Measurements from ENCODE around the gene COL25A1. TPM values are rescaled to one million over a fixed set of nuclear protein-coding genes. Genes with fewer than 3 reads are reported as not detected.

COL25A1 gene
- polyA plus RNA-seq, 3 donors from 2014 or later: not detected

GRCh38 chr4:109067508-109068235 is 234.8 kb downstream of the COL25A1 start:
- no peaks in the 10 kb centered on the region for H3K36me3 Mint-ChIP-seq
- H3K27me3 Mint-ChIP-seq (ENCODE audit: low read depth in 3 of 3): peaks cover 0 to 3% (median 0%) of the 10 kb centered on the region in 3 donors
- H3K4me3 Mint-ChIP-seq: no peak overlapping the region
- no peak for DNase-seq
- no peak overlapping the region for H3K27ac Mint-ChIP-seq
- peaks cover 0 to 4% (median 0%) of the 10 kb centered on the region in 6 donors for H3K9me3 Mint-ChIP-seq
- no peaks in the 10 kb centered on the region for H3K4me1 Mint-ChIP-seq

GRCh38 chr4:109065006-109065405 is 237.5 kb downstream of the COL25A1 start:
- Mint-ChIP-seq H3K27me3 (ENCODE audit: low read depth in 3 of 3) (no peaks in the 10 kb centered on the region), H3K36me3 (no peaks in the 10 kb centered on the region)

GRCh38 chr4:109053257-109053656 is 249.2 kb downstream of the COL25A1 start:
- Mint-ChIP-seq H3K4me1 (no peaks in the 10 kb centered on the region), H3K4me3 (no peak overlapping the region), H3K27me3 (ENCODE audit: low read depth in 3 of 3) (peaks cover 0 to 2% (median 0%) of the 10 kb centered on the region in 3 donors), H3K9me3 (no peaks in the 10 kb centered on the region), H3K36me3 (no peaks in the 10 kb centered on the region), H3K27ac (no peak overlapping the region)
- DNase-seq: no peak

More at GRCh38 chr4:109065006-109065405, 237.5 kb downstream of the COL25A1 start:
- H3K9me3 Mint-ChIP-seq: peaks cover 0 to 7% (median 0%) of the 10 kb centered on the region in 6 donors
- no peaks in the 10 kb centered on the region for H3K4me1 Mint-ChIP-seq
- no peak overlapping the region for H3K4me3 Mint-ChIP-seq
- DNase-seq: no peak
- H3K27ac Mint-ChIP-seq: no peak overlapping the region

- Mint-ChIP-seq H3K9me3 (no peaks in the 10 kb centered on the region), H3K36me3 (no peaks in the 10 kb centered on the region), H3K27ac (no peak overlapping the region), H3K4me1 (no peaks in the 10 kb centered on the region), H3K27me3 (ENCODE audit: low read depth in 3 of 3) (peaks cover 0 to 2% (median 2%) of the 10 kb centered on the region in 3 donors), H3K4me3 (no peak overlapping the region)
- no peak for DNase-seq
Observed at GRCh38 chr4:109052821-109053220, 249.6 kb downstream of the COL25A1 start.

GRCh38 chr4:109051054-109051453 is 251.4 kb downstream of the COL25A1 start:
- no peaks in the 10 kb centered on the region for H3K9me3 Mint-ChIP-seq
- no peak overlapping the region for H3K4me3 Mint-ChIP-seq
- H3K27me3 Mint-ChIP-seq (ENCODE audit: low read depth in 3 of 3): peaks cover 0 to 2% (median 2%) of the 10 kb centered on the region in 3 donors

GRCh38 chr4:109049926-109050325 is 252.5 kb downstream of the COL25A1 start:
- Mint-ChIP-seq H3K9me3 (no peaks in the 10 kb centered on the region), H3K4me3 (no peak overlapping the region), H3K27ac (no peak overlapping the region), H3K36me3 (no peaks in the 10 kb centered on the region), H3K27me3 (ENCODE audit: low read depth in 3 of 3) (peaks cover 0 to 2% (median 2%) of the 10 kb centered on the region in 3 donors), H3K4me1 (peaks cover 0 to 7% of the 10 kb centered on the region in 2 donors)
- no peak for DNase-seq

More at GRCh38 chr4:109051054-109051453, 251.4 kb downstream of the COL25A1 start:
- no peak for DNase-seq
- H3K4me1 Mint-ChIP-seq: peaks cover 0 to 7% of the 10 kb centered on the region in 2 donors
- no peak overlapping the region for H3K27ac Mint-ChIP-seq
- H3K36me3 Mint-ChIP-seq: no peaks in the 10 kb centered on the region

GRCh38 chr4:109046471-109047201 is 255.8 kb downstream of the COL25A1 start:
- Mint-ChIP-seq H3K36me3 (no peaks in the 10 kb centered on the region), H3K9me3 (peaks cover 0 to 2% (median 0%) of the 10 kb centered on the region in 6 donors), H3K4me3 (no peak overlapping the region), H3K27ac (no peak overlapping the region), H3K27me3 (ENCODE audit: low read depth in 3 of 3) (peaks cover 0 to 2% (median 0%) of the 10 kb centered on the region in 3 donors), H3K4me1 (peaks cover 0 to 7% of the 10 kb centered on the region in 2 donors)
- DNase-seq: no peak

- no peaks in the 10 kb centered on the region for H3K36me3 Mint-ChIP-seq
- H3K9me3 Mint-ChIP-seq: peaks cover 0 to 2% (median 0%) of the 10 kb centered on the region in 6 donors
- DNase-seq: no peak
- peaks cover 0 to 2% (median 0%) of the 10 kb centered on the region in 3 donors for H3K27me3 Mint-ChIP-seq (ENCODE audit: low read depth in 3 of 3)
- H3K27ac Mint-ChIP-seq: no peak overlapping the region
- H3K4me3 Mint-ChIP-seq: no peak overlapping the region
- H3K4me1 Mint-ChIP-seq: peaks cover 0 to 7% of the 10 kb centered on the region in 2 donors
Observed at GRCh38 chr4:109044431-109044830, 258.0 kb downstream of the COL25A1 start.

- peaks cover 0 to 4% (median 0%) of the 10 kb centered on the region in 6 donors for H3K9me3 Mint-ChIP-seq
- peaks cover 0 to 4% (median 2%) of the 10 kb centered on the region in 3 donors for H3K27me3 Mint-ChIP-seq (ENCODE audit: low read depth in 3 of 3)
- DNase-seq: no peak
- H3K4me3 Mint-ChIP-seq: no peak overlapping the region
- no peaks in the 10 kb centered on the region for H3K36me3 Mint-ChIP-seq
- peaks cover 0 to 7% of the 10 kb centered on the region in 2 donors for H3K4me1 Mint-ChIP-seq
- H3K27ac Mint-ChIP-seq: no peak overlapping the region
Observed at GRCh38 chr4:109043286-109043685, 259.2 kb downstream of the COL25A1 start.

- Mint-ChIP-seq H3K9me3 (peaks cover 0 to 4% (median 0%) of the 10 kb centered on the region in 6 donors), H3K4me3 (no peak overlapping the region), H3K27me3 (ENCODE audit: low read depth in 3 of 3) (peaks cover 0 to 4% (median 0%) of the 10 kb centered on the region in 3 donors), H3K27ac (no peak overlapping the region), H3K36me3 (no peaks in the 10 kb centered on the region), H3K4me1 (peaks cover 0 to 6% of the 10 kb centered on the region in 2 donors)
- DNase-seq: no peak
Observed at GRCh38 chr4:109041463-109042360, 260.7 kb downstream of the COL25A1 start.

GRCh38 chr4:109040441-109040840 is 262.0 kb downstream of the COL25A1 start:
- no peak overlapping the region for H3K4me3 Mint-ChIP-seq
- DNase-seq: no peak
- peaks cover 0 to 4% (median 0%) of the 10 kb centered on the region in 3 donors for H3K27me3 Mint-ChIP-seq (ENCODE audit: low read depth in 3 of 3)
- peaks cover 0 to 4% (median 0%) of the 10 kb centered on the region in 6 donors for H3K9me3 Mint-ChIP-seq
- no peaks in the 10 kb centered on the region for H3K36me3 Mint-ChIP-seq
- no peak overlapping the region for H3K27ac Mint-ChIP-seq
- H3K4me1 Mint-ChIP-seq: no peaks in the 10 kb centered on the region

- Mint-ChIP-seq H3K4me3 (no peak overlapping the region), H3K9me3 (peaks cover 0 to 3% (median 0%) of the 10 kb centered on the region in 6 donors), H3K4me1 (no peaks in the 10 kb centered on the region), H3K27ac (no peak overlapping the region), H3K27me3 (ENCODE audit: low read depth in 3 of 3) (peaks cover 0 to 4% (median 0%) of the 10 kb centered on the region in 3 donors), H3K36me3 (no peaks in the 10 kb centered on the region)
- no peak for DNase-seq
Observed at GRCh38 chr4:109037026-109037425, 265.4 kb downstream of the COL25A1 start.

- H3K27me3 Mint-ChIP-seq (ENCODE audit: low read depth in 3 of 3): peaks cover 0 to 2% (median 0%) of the 10 kb centered on the region in 3 donors
- H3K9me3 Mint-ChIP-seq: peaks cover 0 to 2% (median 0%) of the 10 kb centered on the region in 6 donors
- H3K27ac Mint-ChIP-seq: no peak overlapping the region
- H3K36me3 Mint-ChIP-seq: no peaks in the 10 kb centered on the region
- no peak overlapping the region for H3K4me3 Mint-ChIP-seq
- no peaks in the 10 kb centered on the region for H3K4me1 Mint-ChIP-seq
- no peak for DNase-seq
Observed at GRCh38 chr4:109033993-109034392, 268.5 kb downstream of the COL25A1 start.
